ENCODE data around the gene FBXW11. TPM values are rescaled to one million over a fixed set of nuclear protein-coding genes. Genes with fewer than 3 reads are reported as not detected.

The FBXW11 gene
- total RNA-seq, 4 donors from 2014 or later: 35.9 to 56.8 (median 50.9) TPM

DNA sequence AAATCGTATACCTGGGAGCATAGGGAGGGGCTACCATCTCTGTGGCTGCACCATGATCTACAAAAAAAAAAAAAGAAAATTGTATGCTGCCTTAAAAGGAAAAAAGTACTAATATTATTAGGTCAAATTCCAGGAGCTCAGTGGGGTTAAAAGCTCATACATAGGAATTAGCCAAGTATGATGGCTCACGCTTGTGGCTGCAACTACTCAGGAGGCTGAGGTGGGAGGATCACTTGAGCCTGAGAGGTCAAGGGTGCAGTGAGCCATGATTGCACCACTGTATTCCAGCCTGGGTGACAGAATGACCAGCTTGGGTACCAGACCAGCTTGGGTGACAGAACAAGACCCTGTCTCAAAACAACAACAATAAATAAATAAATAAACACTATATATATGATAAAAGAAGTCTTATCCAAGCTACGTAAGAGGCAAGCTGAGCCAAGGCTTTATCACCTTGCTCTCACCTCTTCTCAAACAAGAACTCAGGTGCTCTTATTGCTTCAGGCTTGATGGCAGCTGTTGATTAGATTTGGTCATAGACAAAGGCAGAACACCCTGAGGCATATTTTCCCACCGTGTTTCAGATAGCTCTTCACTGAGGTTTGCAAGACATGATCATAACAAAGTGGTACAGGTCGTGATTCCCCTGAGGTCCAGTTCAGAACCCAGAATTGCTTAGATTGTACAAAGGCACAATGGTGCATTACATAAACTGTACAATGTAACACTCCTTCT, 3.3 kb upstream of the FBXW11 start:
- TF ChIP-seq POLR2A (IDR thresholded peaks at IDR 0.05): no peak
- TF ChIP-seq, protein P1, sequence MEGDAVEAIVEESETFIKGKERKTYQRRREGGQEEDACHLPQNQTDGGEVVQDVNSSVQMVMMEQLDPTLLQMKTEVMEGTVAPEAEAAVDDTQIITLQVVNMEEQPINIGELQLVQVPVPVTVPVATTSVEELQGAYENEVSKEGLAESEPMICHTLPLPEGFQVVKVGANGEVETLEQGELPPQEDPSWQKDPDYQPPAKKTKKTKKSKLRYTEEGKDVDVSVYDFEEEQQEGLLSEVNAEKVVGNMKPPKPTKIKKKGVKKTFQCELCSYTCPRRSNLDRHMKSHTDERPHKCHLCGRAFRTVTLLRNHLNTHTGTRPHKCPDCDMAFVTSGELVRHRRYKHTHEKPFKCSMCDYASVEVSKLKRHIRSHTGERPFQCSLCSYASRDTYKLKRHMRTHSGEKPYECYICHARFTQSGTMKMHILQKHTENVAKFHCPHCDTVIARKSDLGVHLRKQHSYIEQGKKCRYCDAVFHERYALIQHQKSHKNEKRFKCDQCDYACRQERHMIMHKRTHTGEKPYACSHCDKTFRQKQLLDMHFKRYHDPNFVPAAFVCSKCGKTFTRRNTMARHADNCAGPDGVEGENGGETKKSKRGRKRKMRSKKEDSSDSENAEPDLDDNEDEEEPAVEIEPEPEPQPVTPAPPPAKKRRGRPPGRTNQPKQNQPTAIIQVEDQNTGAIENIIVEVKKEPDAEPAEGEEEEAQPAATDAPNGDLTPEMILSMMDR (IDR thresholded peaks at IDR 0.05): no peak
- DNase-seq (ENCODE audit: low spot score in 2 of 2): no peak
- no peak overlapping the region for H3K4me3 ChIP-seq (ENCODE audit: low read depth, poor library complexity, severe bottlenecking)
- 53 to 61% methylated on average over 5 of the region's 5 CpGs for whole genome bisulfite sequencing, 2 donors
- intact Hi-C loops (cut with DNase I; ENCODE audit: low total_unique reads): no loop called here

DNA sequence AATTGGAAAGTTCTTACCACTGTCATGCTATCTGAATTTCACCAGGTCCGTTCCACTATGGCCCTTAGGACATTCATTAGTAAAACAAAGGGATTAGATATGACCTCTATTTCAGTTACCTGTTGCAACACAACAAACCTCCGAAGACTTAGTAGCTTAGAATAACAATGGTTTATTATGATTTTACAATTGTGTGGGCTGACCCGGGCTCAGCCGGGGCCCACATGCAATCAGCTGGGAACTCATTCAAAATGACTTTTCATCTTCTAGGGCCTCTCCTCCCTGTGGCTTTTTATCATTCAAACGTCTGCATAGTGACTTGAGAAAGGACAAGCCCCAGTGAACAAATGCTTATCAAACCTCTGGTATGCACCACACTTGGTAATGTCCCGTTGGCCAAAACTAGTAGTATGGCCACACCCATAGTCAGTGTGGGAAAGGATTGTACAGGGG, 2.3 kb upstream of the FBXW11 start:
- intact Hi-C loops (cut with DNase I; ENCODE audit: low total_unique reads): no loop called here
- no peak for TF ChIP-seq POLR2A (IDR thresholded peaks at IDR 0.05)
- TF ChIP-seq, protein P1 (IDR thresholded peaks at IDR 0.05): no peak
- WGBS, 2 donors: 55 to 56% methylated on average over 6 of the region's 6 CpGs
- no peak overlapping the region for H3K4me3 ChIP-seq (ENCODE audit: low read depth, poor library complexity, severe bottlenecking)
- DNase-seq (ENCODE audit: low spot score in 2 of 2): no peak

DNA sequence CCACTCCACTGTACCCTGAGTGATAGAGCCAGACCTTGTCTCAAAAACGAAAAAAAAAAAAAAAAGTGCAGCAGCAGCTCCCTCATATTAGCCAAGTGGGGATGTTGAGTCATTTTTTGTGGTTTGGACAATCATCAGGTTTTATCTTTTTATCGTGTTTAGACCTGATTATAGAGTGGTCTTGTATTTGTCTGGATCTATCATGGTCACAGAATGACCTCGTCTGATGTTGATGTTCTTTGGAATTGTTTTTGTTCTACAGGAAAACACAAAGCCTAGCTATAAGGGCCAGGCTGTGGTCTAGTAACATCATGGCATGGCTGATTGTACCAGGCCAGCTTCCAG, 1.6 kb upstream of the FBXW11 start:
- 44 to 45% methylated on average over 3 of the region's 3 CpGs for WGBS, 2 donors
- H3K4me3 ChIP-seq (ENCODE audit: low read depth, poor library complexity, severe bottlenecking): no peak overlapping the region
- TF ChIP-seq, protein P1 (IDR thresholded peaks at IDR 0.05): no peak
- TF ChIP-seq POLR2A (IDR thresholded peaks at IDR 0.05): no peak
- intact Hi-C loops (cut with DNase I; ENCODE audit: low total_unique reads): no loop called here
- no peak for DNase-seq (ENCODE audit: low spot score in 2 of 2)

DNA sequence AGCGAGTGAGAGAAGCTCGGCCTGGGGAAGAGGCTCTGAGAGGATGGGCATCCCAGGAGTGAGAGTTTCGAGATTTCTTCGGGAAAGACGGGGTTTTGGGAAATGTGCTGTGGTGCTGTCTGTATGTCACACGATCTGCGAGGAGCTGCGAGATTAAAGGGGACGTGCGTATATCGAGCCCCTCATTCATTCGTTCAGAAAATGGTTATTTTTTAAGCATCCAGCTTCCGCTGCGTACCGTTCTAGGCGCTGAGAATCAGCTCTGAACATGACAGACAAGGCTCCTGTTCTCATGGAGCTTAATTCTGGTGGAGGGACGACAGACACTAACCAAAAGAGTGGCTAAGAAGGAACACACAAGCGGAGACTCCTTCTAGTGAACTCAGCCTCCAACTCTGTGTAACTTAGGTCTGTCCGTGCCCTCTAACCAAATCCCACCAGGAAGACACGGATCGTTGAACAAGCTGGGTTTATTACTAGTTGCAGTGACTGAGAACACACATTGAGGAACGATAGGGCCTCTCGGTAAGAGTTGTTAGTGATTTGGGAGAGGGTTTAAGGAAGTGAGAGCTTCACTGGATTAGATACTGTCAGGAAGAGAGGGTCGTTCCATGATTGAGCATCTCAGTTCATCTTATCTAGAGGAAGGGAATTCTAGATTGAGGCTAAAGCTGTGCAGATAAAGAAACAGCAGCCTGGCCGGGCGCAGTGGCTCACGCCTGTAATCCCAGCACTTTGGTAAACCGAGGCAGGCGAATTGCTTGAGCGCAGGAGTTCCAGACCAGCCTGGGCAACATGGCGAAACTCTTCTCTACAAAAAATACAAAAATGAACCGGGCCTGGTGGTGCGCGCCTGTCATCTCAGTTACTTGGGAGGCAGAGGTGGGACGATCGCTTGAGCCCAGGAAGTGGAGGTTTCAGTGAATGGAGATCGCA, 1.0 kb upstream of the FBXW11 start:
- TF ChIP-seq POLR2A (IDR thresholded peaks at IDR 0.05): no peak
- TF ChIP-seq, protein P1 (IDR thresholded peaks at IDR 0.05): no peak
- no peak for DNase-seq (ENCODE audit: low spot score in 2 of 2)
- 30 to 32% methylated on average over 37 of the region's 37 CpGs for WGBS, 2 donors
- H3K4me3 ChIP-seq (ENCODE audit: low read depth, poor library complexity, severe bottlenecking): peak overlapping the region; percentile 85
- intact Hi-C loops (cut with DNase I; ENCODE audit: low total_unique reads): no loop called here

DNA sequence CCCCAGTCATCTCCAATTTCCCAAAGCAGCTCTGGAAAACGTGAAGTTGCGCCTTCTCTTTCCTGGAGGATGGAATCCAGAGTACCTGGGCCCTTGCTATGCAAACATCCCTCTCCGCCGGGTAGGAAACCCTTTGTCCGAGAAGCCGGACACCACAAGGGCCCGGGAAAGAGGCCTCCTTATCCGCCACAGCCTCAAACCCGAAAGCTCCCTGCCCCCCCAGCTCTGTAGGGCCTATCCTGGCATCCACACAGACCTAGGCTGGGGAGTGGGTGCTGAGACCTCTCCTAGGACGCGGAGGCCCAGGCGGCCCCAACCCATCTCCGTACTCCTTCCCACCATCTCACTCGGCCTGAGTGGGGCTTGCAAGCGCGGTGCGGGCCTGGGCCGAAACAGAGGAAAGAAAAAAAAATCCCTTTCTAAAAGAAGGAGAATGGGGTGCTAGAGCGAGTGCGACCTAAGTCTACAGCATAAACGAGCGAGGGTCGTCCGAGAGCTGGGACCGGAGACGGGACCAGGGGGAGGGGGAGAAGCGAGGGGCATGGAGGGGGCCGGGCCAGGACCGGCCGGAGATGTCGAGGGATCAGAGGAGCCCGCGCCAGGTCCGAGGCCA, 624 bp downstream of the FBXW11 start:
- 1% methylated on average over 33 to 34 of the region's 34 CpGs for WGBS, 2 donors
- TF ChIP-seq, protein P1 (IDR thresholded peaks at IDR 0.05): no peak
- TF ChIP-seq POLR2A (IDR thresholded peaks at IDR 0.05): no peak
- intact Hi-C loops (cut with DNase I; ENCODE audit: low total_unique reads): no loop called here
- no peak for DNase-seq (ENCODE audit: low spot score in 2 of 2)
- peak overlapping the region; percentile 85 for H3K4me3 ChIP-seq (ENCODE audit: low read depth, poor library complexity, severe bottlenecking)
